Fibroblast of villous mesenchyme (primary cell): ENCODE data around the gene SFSWAP. TPM values are rescaled to one million over a fixed set of nuclear protein-coding genes. Genes with fewer than 3 reads are reported as not detected.

Experiments used
- DNase-seq: peaks from one replicate; pipeline ENCODE4 v3.0.0-alpha.2; 2010; ENCODE audit warnings: low read depth
- H3K4me3 ChIP-seq: 2 replicates; pipeline ENCODE4 v1.5.1; 2011; ENCODE audit warnings: low read depth, mild to moderate bottlenecking, low read length
- total RNA-seq: library from RNA; depleted of rRNA; stranded (reverse); fragments of >200 nt; gene quantifications from 2 replicates; pipeline ENCODE4 v1.2.3, GENCODE V29; 2012
- TF ChIP-seq, protein P1 (sequence below): IDR thresholded peaks from 2 replicates; pipeline ENCODE4 v1.5.1; 2012; ENCODE audit warnings: low read depth, mild to moderate bottlenecking, low read length; ENCODE audit not compliant: insufficient read depth

Gene SFSWAP
- total RNA-seq, 1 donor, result 28.5 TPM

DNA sequence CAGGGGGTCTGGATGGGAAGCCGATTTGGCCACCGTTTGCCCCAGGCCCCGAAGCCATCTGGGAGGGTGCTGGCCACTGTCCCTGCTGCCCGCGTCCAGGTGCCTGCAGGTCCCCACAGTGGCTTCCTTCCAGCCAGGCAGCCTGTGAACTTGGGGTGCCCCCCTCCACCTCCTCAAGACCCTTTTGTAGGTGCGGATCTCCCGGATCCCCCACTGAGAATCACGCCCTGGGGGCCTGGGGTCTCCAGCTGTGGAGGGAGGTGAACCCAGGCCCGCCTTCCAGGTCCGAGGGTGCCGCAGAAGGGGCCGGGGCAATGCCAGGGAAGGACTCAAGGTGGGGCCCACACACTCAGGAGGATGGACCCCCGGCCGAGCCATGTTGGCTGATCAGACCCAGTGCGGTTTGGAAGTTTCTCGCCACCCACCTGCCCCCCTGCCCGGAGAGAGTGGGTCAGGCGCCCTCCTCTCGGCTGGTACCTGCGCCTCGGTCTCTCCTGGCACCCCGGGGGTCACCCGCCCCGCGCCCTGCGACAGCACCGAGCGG, 119.0 kb downstream of the SFSWAP start:
- peak overlapping the region; percentile 64 for H3K4me3 ChIP-seq
- DNase-seq, result no peak
- TF ChIP-seq, protein P1, sequence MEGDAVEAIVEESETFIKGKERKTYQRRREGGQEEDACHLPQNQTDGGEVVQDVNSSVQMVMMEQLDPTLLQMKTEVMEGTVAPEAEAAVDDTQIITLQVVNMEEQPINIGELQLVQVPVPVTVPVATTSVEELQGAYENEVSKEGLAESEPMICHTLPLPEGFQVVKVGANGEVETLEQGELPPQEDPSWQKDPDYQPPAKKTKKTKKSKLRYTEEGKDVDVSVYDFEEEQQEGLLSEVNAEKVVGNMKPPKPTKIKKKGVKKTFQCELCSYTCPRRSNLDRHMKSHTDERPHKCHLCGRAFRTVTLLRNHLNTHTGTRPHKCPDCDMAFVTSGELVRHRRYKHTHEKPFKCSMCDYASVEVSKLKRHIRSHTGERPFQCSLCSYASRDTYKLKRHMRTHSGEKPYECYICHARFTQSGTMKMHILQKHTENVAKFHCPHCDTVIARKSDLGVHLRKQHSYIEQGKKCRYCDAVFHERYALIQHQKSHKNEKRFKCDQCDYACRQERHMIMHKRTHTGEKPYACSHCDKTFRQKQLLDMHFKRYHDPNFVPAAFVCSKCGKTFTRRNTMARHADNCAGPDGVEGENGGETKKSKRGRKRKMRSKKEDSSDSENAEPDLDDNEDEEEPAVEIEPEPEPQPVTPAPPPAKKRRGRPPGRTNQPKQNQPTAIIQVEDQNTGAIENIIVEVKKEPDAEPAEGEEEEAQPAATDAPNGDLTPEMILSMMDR, result no peak

DNA sequence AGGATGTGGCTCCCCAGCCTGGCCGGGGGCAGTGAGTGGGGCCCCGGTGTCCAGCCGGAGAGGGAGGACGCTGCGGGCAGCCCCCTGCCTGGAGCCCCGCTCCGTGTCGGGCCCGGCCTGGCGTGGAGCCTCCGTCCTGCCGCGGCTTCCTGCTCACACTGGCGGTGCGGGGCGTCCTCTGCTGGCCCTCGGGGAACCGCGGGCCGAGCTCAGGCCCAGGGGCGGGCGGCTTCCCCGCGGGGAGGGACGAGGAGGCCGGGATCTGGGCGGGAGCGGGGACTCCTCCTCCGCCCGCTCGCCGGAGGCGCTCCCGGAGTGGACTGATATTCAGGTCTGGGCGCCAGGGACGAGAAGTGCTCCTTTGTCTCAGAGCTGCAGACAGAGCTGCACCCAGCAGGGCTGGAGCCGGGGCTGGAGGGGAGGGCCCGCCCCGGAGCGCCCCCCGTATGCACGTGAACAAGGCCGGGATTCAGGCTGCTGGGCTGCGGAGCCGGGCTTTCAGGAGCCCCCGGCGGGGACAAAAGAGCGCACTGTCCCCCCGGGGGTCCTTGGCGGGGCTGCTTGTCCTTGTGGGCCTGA, 119.5 kb downstream of the SFSWAP start:
- H3K4me3 ChIP-seq, result peak overlapping the region; percentile 64
- DNase-seq, result peak; percentile 83
- TF ChIP-seq, protein P1, result peak; percentile 76

DNA sequence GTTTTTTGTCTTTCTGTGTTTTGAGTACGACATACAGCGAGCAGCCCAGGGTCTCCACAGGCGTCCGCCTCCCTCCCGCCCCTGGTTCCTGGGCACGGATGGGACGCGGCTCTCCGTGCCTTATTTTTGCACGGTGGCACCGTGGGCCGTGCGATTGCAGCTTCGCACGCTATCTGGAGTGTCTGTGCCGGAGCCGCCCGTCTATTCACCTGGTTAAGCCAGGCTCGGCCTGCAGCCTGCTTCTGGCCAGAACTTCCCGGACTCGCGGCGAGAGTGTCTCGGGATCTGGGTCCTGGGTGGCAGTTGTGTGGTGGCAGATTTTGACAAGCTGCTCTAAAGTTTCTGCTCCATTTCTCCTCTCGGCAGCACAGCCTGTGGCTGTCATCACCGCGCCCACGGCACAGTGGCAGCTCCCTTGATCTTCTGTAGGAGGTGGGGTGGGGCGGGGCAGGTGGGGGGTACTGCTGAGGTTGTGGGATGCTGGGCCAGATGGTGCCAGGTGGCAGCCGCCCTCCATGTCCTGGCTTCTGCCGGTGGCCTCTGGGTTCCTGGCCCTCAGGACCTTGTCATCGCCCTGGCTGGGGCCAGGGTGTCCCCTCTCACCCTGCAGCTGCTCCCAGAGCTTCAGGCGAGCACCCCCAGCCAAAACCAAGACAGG, 120.2 kb downstream of the SFSWAP start:
- TF ChIP-seq, protein P1, result no peak
- DNase-seq, result peak; percentile 28
- peak overlapping the region; percentile 64 for H3K4me3 ChIP-seq

DNA sequence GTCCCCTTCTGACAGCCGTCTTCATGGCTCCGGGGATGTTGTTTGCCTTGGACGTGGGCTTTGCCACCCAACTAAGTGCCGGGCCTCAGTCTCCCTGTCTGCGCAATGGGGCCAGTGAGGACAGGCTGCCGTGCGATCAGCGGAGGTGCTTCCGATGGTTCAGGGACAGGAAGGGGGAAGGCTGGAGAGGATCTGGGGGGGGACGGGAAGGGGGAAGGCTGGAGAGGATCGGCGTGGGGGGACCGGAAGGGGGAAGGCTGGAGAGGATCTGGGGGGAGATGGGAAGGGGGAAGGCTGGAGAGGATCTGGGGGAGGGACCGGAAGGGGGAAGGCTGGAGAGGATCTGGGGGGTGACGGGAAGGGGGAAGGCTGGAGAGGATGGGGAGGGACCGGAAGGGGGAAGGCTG, 120.7 kb downstream of the SFSWAP start:
- TF ChIP-seq, protein P1, result no peak

DNA sequence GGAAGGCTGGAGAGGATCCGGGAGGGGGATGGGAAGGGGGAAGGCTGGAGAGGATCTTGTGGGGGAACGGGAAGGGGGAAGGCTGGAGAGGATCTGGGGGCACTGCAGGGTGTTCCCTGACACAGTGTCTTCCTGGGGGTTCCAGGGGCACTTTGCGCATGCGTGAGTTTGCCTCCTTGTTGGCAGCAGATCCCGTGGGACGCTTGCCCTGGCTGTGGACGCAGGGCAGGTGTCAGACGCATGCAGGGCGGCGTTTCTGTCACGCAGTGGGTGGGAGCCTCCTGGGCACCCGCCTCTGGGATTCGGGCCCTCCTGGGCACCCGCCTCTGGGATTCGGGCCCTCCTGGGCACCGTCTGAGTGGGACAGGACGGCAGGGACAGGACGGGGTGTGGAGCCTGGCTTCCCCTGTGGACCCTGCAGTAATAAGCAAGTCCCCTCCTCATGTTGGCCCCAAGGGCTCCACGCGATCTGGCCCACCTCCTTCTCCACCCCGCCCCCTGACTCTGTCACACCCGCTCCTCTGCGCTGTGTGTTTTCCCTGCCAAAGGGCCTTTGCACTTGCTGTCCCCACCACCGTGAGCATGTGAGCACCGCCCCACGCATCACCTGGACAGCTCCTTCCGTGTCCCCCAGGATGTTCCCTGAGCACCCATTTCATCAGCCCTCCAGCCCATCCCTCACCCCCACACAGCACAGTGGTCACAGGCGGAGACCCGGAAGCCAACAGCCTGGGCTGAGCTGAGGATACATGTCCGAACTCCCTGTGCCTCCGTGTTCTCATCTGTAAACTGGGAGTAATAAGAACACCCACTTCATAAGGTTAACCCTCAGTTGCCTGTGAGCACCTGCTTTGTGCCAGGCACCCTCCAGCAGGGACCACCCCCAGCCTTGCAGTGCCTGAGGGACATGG, 121.7 kb downstream of the SFSWAP start:
- peak; percentile 68 for DNase-seq

More for the DNA sequence above, 120.7 kb downstream of the SFSWAP start:
- H3K4me3 ChIP-seq, result peak overlapping the region; percentile 64
- peak; percentile 68 for DNase-seq

DNA sequence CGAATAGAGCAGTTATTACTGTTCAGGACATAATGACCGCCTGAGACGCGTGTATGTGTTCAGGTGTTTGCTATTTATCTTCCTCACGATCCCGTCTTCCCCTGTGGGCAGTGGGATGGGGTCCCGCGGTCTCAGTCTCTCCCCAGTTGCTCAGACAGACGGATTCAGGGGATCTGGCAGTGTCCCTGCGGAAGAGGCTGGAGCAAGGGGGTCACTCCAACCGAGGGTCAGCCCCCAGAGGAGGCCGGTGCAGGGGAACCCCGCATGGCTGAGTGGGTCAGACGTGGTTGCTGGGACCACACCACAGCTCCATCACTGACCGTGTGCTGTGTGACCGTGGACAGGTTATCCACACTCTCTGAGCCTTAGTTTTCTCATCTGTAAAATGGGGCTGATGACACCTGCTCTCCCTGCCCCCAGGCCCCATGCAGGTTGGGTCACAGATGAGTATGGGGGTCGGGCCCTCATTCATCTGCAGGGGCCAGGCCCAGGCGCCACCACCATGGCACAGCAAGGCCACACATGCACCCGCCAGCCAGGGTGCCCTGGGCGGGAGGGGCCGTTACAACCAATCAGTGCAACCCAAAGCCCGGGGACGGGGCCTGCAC, 122.5 kb downstream of the SFSWAP start:
- DNase-seq, result no peak
- no peak overlapping the region for H3K4me3 ChIP-seq
- TF ChIP-seq, protein P1, result no peak

More for the DNA sequence above, 121.7 kb downstream of the SFSWAP start:
- peak overlapping the region; percentile 41 for H3K4me3 ChIP-seq
- TF ChIP-seq, protein P1, result no peak
